Activated effector memory CD4-positive, alpha-beta T cell treated with anti-CD3 and anti-CD28 coated beads, Interleukin-2, amount 50 U/mL, for 16 hours (primary cell): ENCODE results near the gene CSNK2A3.

Experiments
- DNase-seq: peaks from one replicate; pipeline ENCODE4 v3.0.0-alpha.2; 2020

CSNK2A3 gene

GRCh38 chr11:11332141-11332710, 20.8 kb downstream of the CSNK2A3 start:
- DNase-seq, result no peak

- no peak for DNase-seq
Observed at GRCh38 chr11:11329062-11329806, 23.8 kb downstream of the CSNK2A3 start.

- no peak for DNase-seq
Observed at GRCh38 chr11:11324090-11324489, 29.0 kb downstream of the CSNK2A3 start.

- no peak for DNase-seq
Observed at GRCh38 chr11:11322101-11322500, 30.9 kb downstream of the CSNK2A3 start.

GRCh38 chr11:11320825-11321224, 32.2 kb downstream of the CSNK2A3 start:
- no peak for DNase-seq

- DNase-seq, result no peak
Observed at GRCh38 chr11:11318961-11319360, 34.1 kb downstream of the CSNK2A3 start.

GRCh38 chr11:11318461-11318860, 34.6 kb downstream of the CSNK2A3 start:
- DNase-seq, result no peak

GRCh38 chr11:11316651-11317230, 36.3 kb downstream of the CSNK2A3 start:
- no peak for DNase-seq

GRCh38 chr11:11313902-11314692, 39.0 kb downstream of the CSNK2A3 start:
- no peak for DNase-seq

- no peak for DNase-seq
Observed at GRCh38 chr11:11313426-11313825, 39.6 kb downstream of the CSNK2A3 start.

- DNase-seq, result no peak
Observed at GRCh38 chr11:11312738-11313137, 40.3 kb downstream of the CSNK2A3 start.

- DNase-seq, result no peak
Observed at GRCh38 chr11:11311169-11311568, 41.9 kb downstream of the CSNK2A3 start.

GRCh38 chr11:11309906-11310305, 43.1 kb downstream of the CSNK2A3 start:
- no peak for DNase-seq

- DNase-seq, result no peak
Observed at GRCh38 chr11:11308249-11308648, 44.8 kb downstream of the CSNK2A3 start.

- no peak for DNase-seq
Observed at GRCh38 chr11:11306855-11307254, 46.2 kb downstream of the CSNK2A3 start.

GRCh38 chr11:11304550-11304949, 48.5 kb downstream of the CSNK2A3 start:
- no peak for DNase-seq

- DNase-seq, result no peak
Observed at GRCh38 chr11:11302565-11302964, 50.5 kb downstream of the CSNK2A3 start.
